Uterus (tissue), 2 donors: ENCODE data around the gene COL27A1.

Experiments used
- CTCF ChIP-seq, 4 experiments: fragments of 200-600 bp in 2 of 4; fragments of 450-650 bp in 2 of 4; sonication (generic) in 2 of 4; IDR thresholded peaks; one replicate each; pipeline ENCODE4 v1.5.1; 2016 to 2019; ENCODE audit warnings: antibody characterized with exemption in 4 of 4, mild to moderate bottlenecking in 2 of 4, moderate library complexity in 1 of 4
- POLR2A ChIP-seq, 2 donors: fragments of 450-650 bp; IDR thresholded peaks; one replicate each; pipeline ENCODE4 v1.6.1; 2016; ENCODE audit warnings: antibody characterized with exemption in 2 of 2, mild to moderate bottlenecking in 1 of 2, moderate library complexity in 1 of 2

GRCh38 chr9:114244570-114244969 is 89.2 kb downstream of the COL27A1 start:
- TF ChIP-seq POLR2A (IDR thresholded peaks at IDR 0.05): no peak
- no peak for TF ChIP-seq CTCF (IDR thresholded peaks at IDR 0.05)
